SJCRH30 (cell line): ENCODE data around the gene CPED1. TPM values are rescaled to one million over a fixed set of nuclear protein-coding genes. Genes with fewer than 3 reads are reported as not detected.
A peak's percentile ranks its signal among the peaks of the same experiment; 100 is the strongest.
"Not testable (repeated sequence)": the region's sequence is repeated elsewhere in the genome, so short reads cannot be mapped to it uniquely, and the experiment has no call there.

Source experiments
- DNase-seq, 2 experiments: peaks; one replicate each; pipeline ENCODE4 v3.0.0-alpha.2; 2015 to 2020
- H3K27ac ChIP-seq: fragments of 250-450 bp; sonication (Bioruptor Pico); 2 replicates; pipeline ENCODE4 v1.5.1; 2020; ENCODE audit warnings: mild to moderate bottlenecking, moderate library complexity
- H3K27me3 ChIP-seq: fragments of 250-450 bp; sonication (Bioruptor Pico); 2 replicates; pipeline ENCODE4 v1.5.1; 2020; ENCODE audit warnings: mild to moderate bottlenecking, moderate library complexity
- H3K36me3 ChIP-seq: fragments of 250-450 bp; sonication (Bioruptor Pico); 2 replicates; pipeline ENCODE4 v1.5.1; 2020; ENCODE audit warnings: mild to moderate bottlenecking, moderate library complexity
- H3K4me1 ChIP-seq: fragments of 250-450 bp; sonication (Bioruptor Pico); 2 replicates; pipeline ENCODE4 v1.5.1; 2020; ENCODE audit warnings: mild to moderate bottlenecking, moderate library complexity
- H3K4me3 ChIP-seq: fragments of 250-450 bp; sonication (Bioruptor Pico); 2 replicates; pipeline ENCODE4 v1.5.1; 2020; ENCODE audit warnings: mild to moderate bottlenecking, moderate library complexity
- H3K9me3 ChIP-seq: fragments of 250-450 bp; sonication (Bioruptor Pico); replicated peaks from 2 replicates; pipeline ENCODE4 v1.5.1; 2020; ENCODE audit warnings: mild to moderate bottlenecking, moderate library complexity
- total RNA-seq: library from RNA; depleted of rRNA; stranded (reverse); fragments of >200 nt; shearing (Covaris generic); gene quantifications from 2 replicates; pipeline ENCODE4 v1.2.3, GENCODE V29; 2014

CPED1 gene
- total RNA-seq, 1 experiment from 2014 or later = 4.4 TPM

GRCh38 chr7:121313793-121314676, 325.5 kb downstream of the CPED1 start:
- Histone ChIP-seq H3K4me1 (peaks cover 19% of the 10 kb centered on the region), H3K27me3 (no peaks in the 10 kb centered on the region), H3K27ac (no peak overlapping the region), H3K4me3 (peak overlapping the region; percentile 29), H3K36me3 (no peaks in the 10 kb centered on the region), H3K9me3 (no peaks in the 10 kb centered on the region)
- peak; percentile 71 to 81 for DNase-seq

DNA sequence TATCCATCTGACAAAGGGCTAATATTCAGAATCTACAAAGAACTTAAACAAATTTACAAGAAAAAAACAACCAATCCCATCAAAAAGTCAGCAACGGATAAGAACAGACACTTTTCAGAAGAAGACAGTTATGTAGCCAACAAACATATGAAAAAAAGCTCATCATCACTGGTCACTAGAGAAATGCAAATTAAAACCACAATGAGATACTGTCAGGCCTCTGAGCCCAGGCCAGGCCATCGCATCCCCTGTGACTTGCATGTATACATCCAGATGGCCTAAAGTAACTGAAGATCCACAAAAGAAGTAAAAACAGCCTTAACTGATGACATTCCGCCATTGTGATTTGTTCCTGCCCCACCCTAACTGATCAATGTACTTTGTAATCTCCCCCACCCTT, 326.7 kb downstream of the CPED1 start:
- not testable (repeated sequence) for DNase-seq, H3K27ac ChIP-seq, H3K4me3 ChIP-seq, H3K27me3 ChIP-seq, H3K36me3 ChIP-seq, H3K9me3 ChIP-seq
- peaks cover 19% of the 10 kb centered on the region for H3K4me1 ChIP-seq

DNA sequence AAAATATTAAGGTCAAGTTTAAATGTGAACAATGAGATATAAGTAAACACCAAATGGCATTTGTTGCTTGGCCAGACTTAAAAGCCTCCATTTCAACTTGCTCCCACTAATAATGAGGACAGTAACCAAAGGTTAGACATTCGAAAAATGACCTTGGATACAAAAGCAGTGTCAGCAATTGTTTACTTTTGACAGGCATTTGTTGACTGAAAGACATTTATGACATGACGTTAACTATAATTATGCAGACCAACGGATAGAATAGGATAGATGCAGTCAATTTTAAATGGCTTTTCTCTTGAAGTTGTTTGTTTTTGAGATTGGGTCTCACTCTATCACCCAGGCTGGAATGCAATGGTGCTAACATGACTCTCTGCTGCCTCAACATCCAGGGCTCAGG, 333.9 kb downstream of the CPED1 start:
- Histone ChIP-seq H3K4me1 (no peaks in the 10 kb centered on the region), H3K27ac (no peak overlapping the region), H3K27me3 (no peaks in the 10 kb centered on the region), H3K36me3 (no peaks in the 10 kb centered on the region), H3K4me3 (no peak overlapping the region), H3K9me3 (no peaks in the 10 kb centered on the region)
- DNase-seq = no peak

- H3K27ac ChIP-seq = no peak overlapping the region
- DNase-seq = no peak
These were observed 335.2 kb downstream of the CPED1 start for GRCh38 chr7:121323515-121324302.

GRCh38 chr7:121327671-121328070, 339.2 kb downstream of the CPED1 start:
- Histone ChIP-seq H3K27ac (no peak overlapping the region), H3K27me3 (no peaks in the 10 kb centered on the region), H3K4me3 (no peak overlapping the region), H3K4me1 (no peaks in the 10 kb centered on the region), H3K9me3 (no peaks in the 10 kb centered on the region), H3K36me3 (no peaks in the 10 kb centered on the region)
- no peak for DNase-seq

More at GRCh38 chr7:121323515-121324302, 335.2 kb downstream of the CPED1 start:
- Histone ChIP-seq H3K4me3 (no peak overlapping the region), H3K27me3 (no peaks in the 10 kb centered on the region), H3K4me1 (no peaks in the 10 kb centered on the region), H3K36me3 (no peaks in the 10 kb centered on the region), H3K9me3 (no peaks in the 10 kb centered on the region)

DNA sequence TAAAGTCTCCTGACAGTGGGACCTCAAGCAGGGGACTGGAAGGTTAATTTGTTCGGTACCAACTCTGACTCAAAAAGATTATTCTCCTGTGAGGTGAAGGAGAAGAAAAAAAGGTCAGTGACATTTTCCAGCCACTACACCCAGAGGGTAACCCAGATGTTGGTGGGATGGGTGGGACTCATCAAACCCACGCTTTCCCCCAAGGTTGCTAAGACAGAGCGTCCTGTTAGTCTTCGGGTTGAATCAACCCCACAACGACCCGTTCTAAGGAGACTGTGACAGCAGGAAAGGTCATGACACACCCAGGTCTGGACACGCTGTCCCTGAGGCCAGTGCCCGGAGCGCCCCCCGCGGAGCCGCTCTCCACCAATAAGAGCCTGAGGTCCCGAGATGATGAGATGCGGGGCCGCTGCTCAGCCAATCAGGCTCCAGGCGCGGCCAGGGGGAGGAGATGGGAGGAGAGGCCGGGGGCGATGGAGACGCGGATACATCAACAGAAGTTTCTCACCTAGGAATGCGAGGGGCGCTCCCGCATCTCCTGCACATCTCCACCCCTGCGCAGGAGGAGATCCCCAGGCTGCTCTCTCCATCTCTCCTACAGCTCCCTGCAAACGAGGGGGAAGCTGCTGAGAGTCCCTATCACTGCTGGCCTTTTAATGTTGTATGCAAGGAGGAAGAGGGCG, 340.1 kb downstream of the CPED1 start, which contains the start of gene WNT16:
WNT16 (plus strand) TSS at position 493 of the 683 bp plus-strand sequence. CDS start 293 bp downstream, outside the sequence.
- no peaks in the 10 kb centered on the region for H3K4me1 ChIP-seq
- H3K9me3 ChIP-seq = no peaks in the 10 kb centered on the region
- H3K4me3 ChIP-seq = peak within 1 kb of the TSS; percentile 63
- no peaks in the 10 kb centered on the region for H3K27me3 ChIP-seq
- H3K27ac ChIP-seq = no peak within 1 kb of the TSS
- H3K36me3 ChIP-seq = no peaks in the 10 kb centered on the region
- no peak for DNase-seq

GRCh38 chr7:121329191-121330052, 340.9 kb downstream of the CPED1 start:
- Histone ChIP-seq H3K27ac (no peak overlapping the region), H3K36me3 (no peaks in the 10 kb centered on the region), H3K27me3 (no peaks in the 10 kb centered on the region), H3K9me3 (no peaks in the 10 kb centered on the region), H3K4me3 (peak overlapping the region; percentile 63), H3K4me1 (no peaks in the 10 kb centered on the region)
- DNase-seq = no peak

DNA sequence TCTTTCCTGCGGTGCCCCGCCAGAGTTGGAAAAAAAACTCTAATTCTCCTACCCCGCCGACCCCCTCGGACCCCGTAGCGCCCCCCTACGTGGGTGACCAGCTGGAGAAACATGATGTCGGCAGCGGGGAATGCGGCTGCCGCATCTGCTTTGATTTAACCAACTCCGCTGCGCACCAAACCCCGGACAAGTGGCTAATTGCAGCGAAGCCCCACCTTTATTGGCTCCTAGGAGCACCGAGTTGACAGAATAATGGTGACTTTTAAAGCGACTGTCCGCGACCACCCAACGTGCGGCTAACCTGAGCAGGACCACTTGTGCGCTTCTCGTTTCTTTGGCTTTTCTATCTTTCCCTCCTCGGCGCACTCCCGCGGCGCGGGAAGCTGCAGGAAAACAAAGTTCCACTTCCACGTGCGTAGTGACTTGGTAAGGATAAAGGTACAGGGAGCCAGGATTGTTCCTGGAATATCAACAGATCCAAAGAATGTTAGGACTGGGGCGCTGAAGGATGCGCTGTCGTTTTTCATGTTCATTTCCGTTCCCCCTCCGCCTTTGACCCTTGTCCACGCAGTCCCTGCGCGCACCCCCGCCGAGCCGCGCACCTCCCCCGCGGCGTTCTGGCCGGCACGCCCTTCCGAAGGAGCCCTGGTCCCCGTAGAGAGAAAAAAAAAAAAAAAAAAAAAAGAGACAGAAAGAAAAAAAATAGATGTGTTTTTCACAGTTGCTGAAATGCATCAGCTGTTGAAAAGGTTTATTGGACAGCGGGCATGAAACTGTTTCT, 341.7 kb downstream of the CPED1 start:
- peak; percentile 40 to 53 for DNase-seq
- Histone ChIP-seq H3K27ac (no peak overlapping the region), H3K36me3 (no peaks in the 10 kb centered on the region), H3K9me3 (no peaks in the 10 kb centered on the region), H3K4me1 (no peaks in the 10 kb centered on the region), H3K27me3 (no peaks in the 10 kb centered on the region), H3K4me3 (peak overlapping the region; percentile 63)

- H3K4me1 ChIP-seq = no peaks in the 10 kb centered on the region
- no peak for DNase-seq
- no peaks in the 10 kb centered on the region for H3K9me3 ChIP-seq
- no peaks in the 10 kb centered on the region for H3K36me3 ChIP-seq
- no peak overlapping the region for H3K27ac ChIP-seq
- H3K4me3 ChIP-seq = peak overlapping the region; percentile 63; the same call in 1 of the 2 replicates
- no peaks in the 10 kb centered on the region for H3K27me3 ChIP-seq
These were observed 342.5 kb downstream of the CPED1 start for GRCh38 chr7:121331048-121331447.

DNA sequence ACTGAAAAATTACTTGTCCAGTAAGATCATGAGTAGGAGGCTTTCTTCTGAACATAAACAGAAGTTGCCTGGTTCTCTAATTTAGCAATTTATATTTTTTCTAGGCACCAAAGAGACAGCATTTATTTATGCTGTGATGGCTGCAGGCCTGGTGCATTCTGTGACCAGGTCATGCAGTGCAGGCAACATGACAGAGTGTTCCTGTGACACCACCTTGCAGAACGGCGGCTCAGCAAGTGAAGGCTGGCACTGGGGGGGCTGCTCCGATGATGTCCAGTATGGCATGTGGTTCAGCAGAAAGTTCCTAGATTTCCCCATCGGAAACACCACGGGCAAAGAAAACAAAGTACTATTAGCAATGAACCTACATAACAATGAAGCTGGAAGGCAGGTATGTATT, 343.1 kb downstream of the CPED1 start:
- H3K9me3 ChIP-seq = no peaks in the 10 kb centered on the region
- H3K27me3 ChIP-seq = no peaks in the 10 kb centered on the region
- H3K4me1 ChIP-seq = no peaks in the 10 kb centered on the region
- DNase-seq = no peak
- no peak overlapping the region for H3K27ac ChIP-seq
- no peaks in the 10 kb centered on the region for H3K36me3 ChIP-seq
- H3K4me3 ChIP-seq = no peak overlapping the region

DNA sequence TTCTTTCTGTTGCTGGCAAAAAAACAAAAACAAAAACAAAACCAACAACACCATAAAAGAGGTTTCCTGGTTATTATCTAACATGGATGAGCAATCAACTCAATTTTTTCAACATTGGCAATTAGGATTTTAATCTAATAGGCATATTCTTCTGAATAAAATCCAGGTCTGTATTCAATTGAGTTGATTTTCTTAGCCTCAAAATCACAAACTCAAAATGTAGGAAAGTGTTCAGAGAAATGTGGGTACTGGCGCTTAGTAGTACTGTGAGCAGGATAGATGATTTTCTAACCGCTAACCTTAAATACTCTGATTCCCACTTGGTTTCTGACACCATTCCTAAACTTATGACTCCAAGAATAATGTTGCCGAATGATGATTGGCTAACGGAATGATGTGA, 345.9 kb downstream of the CPED1 start:
- Histone ChIP-seq H3K36me3 (no peaks in the 10 kb centered on the region), H3K4me3 (no peak overlapping the region), H3K27me3 (no peaks in the 10 kb centered on the region)

GRCh38 chr7:121334875-121335648, 346.6 kb downstream of the CPED1 start:
- H3K4me3 ChIP-seq = no peak overlapping the region
- H3K27me3 ChIP-seq = no peaks in the 10 kb centered on the region
- H3K4me1 ChIP-seq = no peaks in the 10 kb centered on the region
- no peak overlapping the region for H3K27ac ChIP-seq
- H3K36me3 ChIP-seq = no peaks in the 10 kb centered on the region
- no peak for DNase-seq
- no peaks in the 10 kb centered on the region for H3K9me3 ChIP-seq

More for the DNA sequence above, 345.9 kb downstream of the CPED1 start:
- H3K4me1 ChIP-seq = no peaks in the 10 kb centered on the region
- no peak for DNase-seq
- H3K27ac ChIP-seq = no peak overlapping the region
- H3K9me3 ChIP-seq = no peaks in the 10 kb centered on the region

- no peak overlapping the region for H3K27ac ChIP-seq
- H3K9me3 ChIP-seq = no peaks in the 10 kb centered on the region
- no peaks in the 10 kb centered on the region for H3K36me3 ChIP-seq
- no peak overlapping the region for H3K4me3 ChIP-seq
- H3K4me1 ChIP-seq = no peaks in the 10 kb centered on the region
- DNase-seq = no peak
- no peaks in the 10 kb centered on the region for H3K27me3 ChIP-seq
These were observed 348.1 kb downstream of the CPED1 start for GRCh38 chr7:121336579-121336978.
